Activated CD4-positive, alpha-beta T cell treated with anti-CD3 and anti-CD28 coated beads, Interleukin-2, amount 50 U/mL, for 24 hours (primary cell): Measurements from ENCODE around the gene RAD9A.

Source experiments
- DNase-seq, 2 donors: peaks; one replicate each; pipeline ENCODE4 v3.0.0-alpha.2; 2020; ENCODE audit warnings: low read depth in 1 of 2, low spot score in 1 of 2

RAD9A gene

GRCh38 chr11:67438158-67438902, 46.5 kb downstream of the RAD9A start:
- peak; percentile 47 to 63 for DNase-seq

GRCh38 chr11:67439321-67440228, 47.8 kb downstream of the RAD9A start:
- no peak for DNase-seq

GRCh38 chr11:67440229-67441097, 48.7 kb downstream of the RAD9A start:
- DNase-seq = no peak

GRCh38 chr11:67441098-67441563, 49.3 kb downstream of the RAD9A start:
- DNase-seq = no peak

- DNase-seq = no peak
Observed at GRCh38 chr11:67441731-67442351, 50.1 kb downstream of the RAD9A start.

- DNase-seq = no peak
Observed at GRCh38 chr11:67442504-67443404, 51.0 kb downstream of the RAD9A start.

- no peak for DNase-seq
Observed at GRCh38 chr11:67445515-67445914, 53.7 kb downstream of the RAD9A start.
